HG02678 (cell line): ENCODE results near the gene OLFM1.

ENCODE experiments used
- ATAC-seq: cut with Tn5 transposase; IDR thresholded peaks from one replicate; pipeline ENCODE4 v1.9.1; 2021; ENCODE audit warnings: mild to moderate bottlenecking, moderate library complexity; ENCODE audit not compliant: unreplicated experiment

The OLFM1 gene

DNA sequence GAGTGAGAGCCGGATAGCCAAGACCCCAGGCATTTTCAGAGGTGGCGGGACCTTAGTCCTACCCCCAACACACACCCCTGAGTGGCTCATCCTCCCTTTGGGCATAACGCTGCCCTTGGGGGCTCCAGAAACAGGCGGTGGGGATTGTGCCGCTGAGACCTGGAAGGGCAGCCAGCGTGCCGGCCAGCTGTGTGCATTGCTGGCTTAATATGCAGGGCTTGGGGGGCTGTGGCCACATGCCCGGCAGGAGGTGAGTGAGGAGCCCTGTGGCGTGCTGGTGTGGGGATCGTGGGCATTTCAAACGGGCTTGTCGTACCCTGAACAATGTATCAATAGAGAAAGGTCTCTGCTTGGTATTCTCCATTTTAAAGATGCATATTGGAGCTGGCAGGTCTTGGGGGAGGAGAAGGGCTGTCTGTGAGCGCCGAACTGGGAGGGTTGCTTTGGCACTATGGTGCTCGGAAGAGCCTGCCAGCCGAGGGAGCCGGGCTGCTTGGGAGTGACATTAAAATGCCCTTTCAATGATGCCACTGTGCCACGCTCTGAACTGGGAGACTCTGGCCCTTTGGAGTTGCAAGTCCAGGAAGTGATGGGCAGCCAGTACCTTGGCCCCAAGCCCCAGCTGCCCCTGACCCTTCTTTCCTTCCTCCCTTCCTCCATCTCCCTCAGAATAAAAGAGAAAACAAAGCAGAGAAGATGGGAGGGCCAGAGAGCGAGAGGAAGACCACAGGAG, 11.2 kb upstream of the OLFM1 start:
- no peak for ATAC-seq

DNA sequence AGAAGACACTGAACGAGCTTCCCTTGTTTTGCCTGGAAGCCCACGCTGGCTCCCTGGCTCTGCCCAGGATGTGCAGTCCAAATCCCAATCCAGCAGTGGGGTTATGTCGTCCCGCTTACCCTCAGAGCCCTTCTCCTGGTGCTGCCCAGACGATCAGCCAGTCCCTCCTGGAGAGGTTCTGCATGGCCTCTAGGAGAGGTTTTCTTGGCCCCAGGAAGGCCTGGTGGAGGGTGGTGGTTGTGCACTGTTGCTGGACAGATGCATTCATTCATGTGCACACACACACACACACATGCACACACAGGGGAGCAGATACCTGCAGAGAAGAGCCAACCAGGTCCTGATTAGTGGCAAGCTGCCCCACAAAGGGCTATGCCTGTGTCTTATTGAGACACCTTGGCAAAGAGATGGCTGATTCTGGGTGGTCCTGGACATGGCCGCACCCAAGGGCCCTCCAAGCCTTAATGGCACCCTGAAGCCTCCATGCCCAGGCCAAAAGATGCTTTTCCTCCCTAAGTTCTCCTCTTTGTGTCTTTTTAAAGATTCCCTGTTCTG, 10.5 kb upstream of the OLFM1 start:
- ATAC-seq, result no peak

DNA sequence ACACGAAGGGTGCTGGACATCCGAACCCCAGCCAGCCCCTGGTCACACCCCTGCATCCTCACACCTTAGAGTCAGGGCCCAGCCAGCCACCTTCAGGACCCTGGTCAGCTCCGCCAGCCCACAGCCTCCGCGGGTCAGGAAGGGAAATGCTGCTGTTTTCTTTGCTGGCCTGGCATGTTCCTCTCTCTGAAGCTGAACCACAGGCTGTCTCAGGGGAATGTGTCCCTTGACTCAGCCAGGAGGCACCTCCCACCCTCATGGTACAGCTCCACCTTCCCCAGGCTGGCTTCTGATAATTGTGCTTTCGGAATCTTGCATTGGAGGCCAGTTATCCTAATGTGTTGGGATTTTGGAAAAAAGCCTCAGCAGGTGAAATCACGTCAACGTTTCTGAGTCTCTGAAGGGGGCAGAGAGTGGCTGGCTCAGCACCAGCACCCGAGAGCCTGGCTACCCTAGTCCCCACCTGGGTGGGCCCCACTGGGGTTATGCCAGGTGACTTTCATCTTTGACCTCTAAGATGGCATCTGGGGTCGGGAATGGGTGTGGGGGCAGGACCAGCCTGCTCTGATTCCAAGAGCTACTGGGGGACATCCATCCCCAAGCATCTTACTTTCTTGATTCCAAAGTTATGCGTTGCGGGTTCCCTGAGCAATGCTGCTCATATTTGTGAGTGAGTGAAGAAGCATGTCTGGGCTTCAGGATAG, 9.8 kb upstream of the OLFM1 start:
- ATAC-seq, result no peak

DNA sequence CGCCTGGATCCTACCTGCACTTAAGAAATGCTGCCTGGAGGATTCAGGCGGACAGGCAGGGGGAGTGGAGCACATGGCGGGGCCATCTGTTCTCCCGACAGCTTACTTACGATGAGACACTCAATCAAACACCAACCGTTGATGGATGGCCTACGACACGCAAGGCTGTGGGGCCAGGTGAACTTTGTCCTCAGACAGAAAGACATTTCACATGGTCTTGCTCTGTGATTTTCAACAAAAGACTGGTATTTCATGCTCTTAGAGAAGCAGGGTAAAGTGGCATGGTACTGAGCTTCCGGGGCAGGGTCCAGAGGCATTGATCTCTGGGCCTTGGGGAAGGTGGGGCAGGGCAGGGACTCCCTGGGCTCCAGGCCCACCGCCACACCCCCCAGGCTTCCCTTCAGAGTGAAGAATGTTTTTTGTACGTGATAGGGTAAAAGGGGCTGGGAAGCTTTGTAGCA, 9.1 kb upstream of the OLFM1 start:
- ATAC-seq, result no peak

DNA sequence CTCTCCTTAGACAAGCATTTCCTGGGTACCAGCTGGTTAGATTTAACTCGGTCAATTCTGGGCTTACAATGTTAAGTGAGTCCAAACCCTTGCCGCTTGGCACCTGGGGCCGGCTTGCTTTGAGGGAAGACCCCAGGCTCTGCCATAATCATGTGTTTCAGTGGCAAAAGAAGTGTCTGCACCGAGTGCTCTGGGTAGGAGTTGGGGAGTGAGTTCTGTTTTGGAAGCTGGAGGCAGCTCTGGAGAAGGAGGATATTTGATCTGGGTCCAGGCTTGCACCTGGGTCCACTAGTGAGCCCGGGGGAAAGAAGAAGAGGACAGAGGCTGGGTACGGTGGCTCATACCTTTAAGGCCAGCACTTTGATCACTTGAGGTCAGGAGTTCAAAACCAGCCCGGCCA, 8.4 kb upstream of the OLFM1 start:
- ATAC-seq, result no peak

DNA sequence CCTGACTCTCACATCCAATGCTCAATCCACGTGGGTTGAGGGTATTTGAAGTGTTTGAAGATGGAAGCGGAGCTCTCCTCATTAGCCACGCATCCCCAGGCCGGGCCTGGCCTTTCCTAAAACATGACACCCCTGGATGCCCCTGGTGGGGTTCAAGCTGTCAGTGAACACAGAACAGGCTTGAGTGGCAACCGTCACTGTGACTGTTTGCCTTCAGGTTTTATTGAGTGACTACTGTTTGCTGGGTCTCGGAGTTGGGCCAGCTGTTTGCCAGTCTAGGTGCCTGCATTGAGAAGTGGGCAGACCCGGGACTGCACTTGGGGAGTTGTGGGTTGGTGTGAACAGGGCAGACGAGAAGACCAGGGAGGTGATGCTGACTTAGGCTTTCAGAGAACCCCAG, 7.8 kb upstream of the OLFM1 start:
- ATAC-seq, result no peak

DNA sequence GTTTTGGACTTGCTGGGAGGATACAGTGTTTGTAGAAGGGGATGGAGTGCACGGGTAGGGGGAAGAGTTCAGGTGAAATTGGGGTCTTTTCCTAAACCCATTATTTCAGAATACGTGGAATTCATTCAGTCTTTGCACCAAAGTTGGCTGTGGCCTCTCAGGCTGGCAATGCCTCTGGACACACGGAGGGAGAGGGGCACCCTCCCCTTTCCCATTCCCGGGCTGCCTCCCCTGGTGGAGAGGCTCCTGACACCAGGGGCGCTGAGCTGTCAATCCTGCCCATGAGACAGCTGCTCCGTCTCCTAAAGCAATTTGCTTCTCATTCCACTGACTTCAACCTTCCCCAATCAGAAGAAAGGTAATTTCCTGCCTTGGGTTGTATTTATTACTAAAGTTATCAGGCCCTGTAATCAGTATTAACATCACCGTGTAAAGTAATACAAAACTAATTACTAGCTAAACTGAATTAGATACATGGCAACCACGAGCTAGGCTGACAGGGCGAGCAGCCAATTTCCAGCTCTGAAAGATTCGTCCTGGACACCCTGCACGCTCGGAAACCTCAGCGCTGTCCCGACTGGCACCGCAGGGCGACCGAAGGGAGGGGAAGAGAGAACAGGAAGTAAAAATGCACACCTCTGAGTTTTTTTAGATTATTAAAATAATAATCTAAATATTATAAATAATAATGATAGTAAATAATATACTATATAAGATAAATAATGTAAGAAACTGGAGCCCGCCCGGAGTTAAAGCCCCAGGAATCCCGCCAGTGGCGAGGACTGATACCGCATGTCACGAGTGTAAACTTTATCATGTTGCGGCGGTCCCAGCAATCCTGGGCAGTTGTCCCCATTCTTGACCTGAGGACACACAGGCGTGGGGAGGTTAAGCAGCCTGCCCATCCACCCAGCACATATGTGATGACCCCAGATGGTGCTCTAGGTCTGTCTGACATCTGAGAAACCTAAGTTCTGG, 6.9 kb upstream of the OLFM1 start:
- no peak for ATAC-seq

DNA sequence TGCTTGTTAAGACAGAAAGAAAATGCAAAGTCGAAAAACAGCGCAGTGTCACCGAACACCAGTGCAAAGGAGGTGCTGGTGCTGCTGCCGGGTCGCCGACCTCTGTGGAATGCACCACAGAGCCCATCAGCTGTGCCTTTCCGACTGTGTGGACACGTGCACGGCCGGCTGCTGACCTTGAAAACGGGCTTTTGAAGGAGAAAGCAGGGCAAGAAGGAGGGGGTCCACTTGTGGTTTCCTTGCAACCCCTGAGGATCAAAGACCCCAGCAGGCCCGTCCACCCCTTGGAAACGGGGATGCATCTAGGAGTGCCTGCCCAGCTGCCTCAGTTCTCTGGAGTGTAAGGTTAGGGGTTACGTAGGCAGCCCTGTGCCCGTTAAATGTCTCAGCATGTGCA, 6.2 kb upstream of the OLFM1 start:
- ATAC-seq, result no peak

DNA sequence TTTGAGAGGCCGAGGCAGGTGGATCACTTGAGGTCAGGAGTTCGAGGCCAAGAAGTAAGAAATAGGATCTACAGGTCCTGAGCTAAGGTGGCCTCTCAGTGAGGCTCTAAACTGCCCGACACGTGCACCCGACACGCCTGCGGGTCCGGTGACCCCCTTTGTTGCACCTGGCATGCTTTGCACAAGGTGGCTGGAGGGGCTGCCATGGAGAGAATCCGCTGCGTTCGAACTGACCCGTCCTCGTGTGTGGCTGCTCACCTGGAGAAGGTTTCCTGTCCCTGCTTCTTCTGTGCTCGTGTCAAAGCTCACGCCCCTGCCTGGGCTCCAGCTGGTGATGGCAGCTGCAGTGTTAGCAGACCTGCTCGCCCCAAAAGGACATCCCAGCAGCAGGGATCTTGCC, 5.7 kb upstream of the OLFM1 start:
- ATAC-seq, result no peak

DNA sequence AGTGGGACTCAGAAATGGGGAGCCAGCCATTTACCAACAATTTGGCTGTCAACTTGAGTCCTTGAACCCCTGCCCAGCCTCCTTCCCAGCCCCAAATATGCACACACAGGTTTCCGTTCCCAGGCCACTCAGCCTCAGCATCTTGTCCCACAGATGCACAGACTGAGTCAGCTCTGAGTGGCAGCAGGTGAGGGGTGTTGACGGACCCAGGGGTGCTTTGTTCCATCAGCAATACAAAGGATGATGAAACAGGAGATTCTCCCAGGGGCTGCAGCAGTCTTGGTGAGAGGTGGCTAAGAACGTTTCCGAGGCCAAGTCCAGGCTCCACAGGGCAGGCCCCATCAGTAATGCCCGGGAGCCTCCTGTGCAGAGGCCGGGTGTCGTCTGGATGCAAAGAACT, 4.9 kb upstream of the OLFM1 start:
- ATAC-seq, result no peak

DNA sequence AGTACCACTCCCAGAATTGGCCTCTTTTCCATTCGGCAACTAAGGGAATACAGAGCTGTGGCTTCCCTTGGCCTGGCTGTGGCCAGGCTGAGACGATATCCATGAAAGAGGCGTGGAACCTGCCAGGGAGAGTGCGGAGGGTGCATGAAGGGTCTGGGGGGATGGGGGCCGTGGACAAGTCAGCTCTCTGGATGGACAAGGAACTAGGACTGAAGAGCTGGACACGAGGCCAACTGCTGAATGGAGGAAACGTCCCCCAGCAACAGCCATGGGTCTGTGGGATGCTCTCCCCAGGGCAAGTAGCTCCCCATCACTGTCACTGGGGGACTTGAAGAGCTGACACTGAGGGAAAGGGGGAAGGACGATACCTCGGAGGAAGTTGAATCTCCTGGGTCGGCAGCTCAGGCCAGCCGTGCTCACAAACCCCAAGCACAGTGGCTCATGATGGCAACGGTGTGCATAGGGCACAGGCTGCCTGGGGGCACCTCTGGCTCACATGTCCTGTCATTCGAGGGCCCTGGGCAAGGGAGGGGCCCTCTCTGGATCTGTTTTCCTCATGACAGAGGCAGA, 4.1 kb upstream of the OLFM1 start:
- no peak for ATAC-seq

DNA sequence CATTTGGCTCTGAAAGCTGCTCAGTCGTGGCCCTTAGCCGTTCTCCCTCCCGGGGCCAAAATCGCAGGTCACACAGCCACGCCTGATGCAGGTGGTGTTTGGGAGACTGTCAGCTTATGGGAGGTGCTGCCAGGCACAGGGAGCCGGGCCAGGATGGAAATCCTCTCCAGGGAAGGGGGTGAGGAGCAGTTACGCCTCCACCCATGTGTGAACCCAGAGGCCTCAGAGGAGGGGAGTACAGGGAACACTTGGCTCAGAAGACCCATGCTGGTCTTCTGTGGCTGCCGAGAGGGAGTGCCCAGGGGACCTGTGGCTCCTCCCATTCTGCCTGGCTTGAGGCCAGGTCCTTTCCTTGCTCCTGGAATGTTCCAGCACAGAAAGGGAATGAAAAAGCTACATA, 3.6 kb upstream of the OLFM1 start:
- ATAC-seq, result no peak

DNA sequence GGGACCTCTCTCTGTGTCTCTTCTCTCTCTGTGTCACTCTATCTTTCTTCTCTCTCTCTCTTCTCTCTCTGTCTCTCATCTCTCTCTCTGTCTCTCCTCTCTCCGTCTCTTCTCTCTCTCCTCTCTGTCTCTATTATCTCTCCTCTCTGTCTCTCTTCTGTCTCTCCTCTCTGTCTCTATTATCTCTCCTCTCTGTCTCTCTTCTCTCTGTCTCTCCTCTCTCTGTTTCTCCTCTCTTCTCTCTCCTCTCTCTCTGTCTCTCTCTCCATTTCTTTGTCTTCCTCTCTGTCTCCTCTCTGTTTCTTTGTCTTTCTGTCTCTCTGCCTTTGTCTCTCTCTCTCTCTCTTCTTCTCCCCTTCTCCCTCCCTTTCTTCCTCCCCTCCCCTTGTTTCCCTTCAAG, 3.2 kb upstream of the OLFM1 start:
- no peak for ATAC-seq

DNA sequence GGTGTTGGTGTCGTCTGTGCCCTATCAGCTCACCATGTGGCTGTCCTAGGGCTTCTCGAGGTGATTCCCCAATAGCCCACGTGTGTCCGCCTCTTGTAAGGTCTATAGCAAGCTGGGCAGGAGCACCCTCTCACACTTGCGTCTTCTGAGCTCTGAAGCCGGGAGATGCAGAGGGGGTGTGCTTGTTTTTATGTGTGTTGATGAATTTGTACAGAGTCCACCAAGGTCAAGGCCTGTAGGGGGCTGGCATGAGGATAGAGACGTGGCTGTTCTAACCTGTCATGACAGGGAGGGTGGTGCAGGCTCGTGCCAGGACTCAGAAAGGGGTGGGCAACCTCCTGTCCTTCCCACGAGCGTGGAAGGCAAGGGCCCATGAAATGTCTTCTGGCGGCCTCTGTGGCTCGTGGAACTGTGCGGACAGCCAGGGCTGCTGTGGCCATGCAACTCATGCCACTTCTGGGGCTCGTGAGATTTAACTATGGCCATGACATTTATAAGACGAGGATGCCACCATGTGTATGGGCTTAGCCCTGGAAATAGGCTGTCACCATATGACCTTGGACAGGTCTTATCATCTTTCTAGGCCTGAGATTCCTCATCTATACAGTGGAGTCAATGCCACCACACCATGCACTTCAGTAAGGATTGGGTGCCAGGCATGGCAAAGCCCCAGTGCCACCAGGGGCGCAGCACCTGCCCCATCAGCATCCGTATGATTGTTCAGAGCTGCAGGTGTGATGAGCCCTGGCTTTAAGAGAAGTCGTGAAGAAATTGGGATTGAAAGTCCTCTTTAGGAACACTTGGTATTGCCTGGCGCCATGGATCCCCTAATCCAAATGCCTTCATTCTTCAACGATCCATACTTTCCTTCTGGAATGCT, 2.3 kb upstream of the OLFM1 start:
- no peak for ATAC-seq

DNA sequence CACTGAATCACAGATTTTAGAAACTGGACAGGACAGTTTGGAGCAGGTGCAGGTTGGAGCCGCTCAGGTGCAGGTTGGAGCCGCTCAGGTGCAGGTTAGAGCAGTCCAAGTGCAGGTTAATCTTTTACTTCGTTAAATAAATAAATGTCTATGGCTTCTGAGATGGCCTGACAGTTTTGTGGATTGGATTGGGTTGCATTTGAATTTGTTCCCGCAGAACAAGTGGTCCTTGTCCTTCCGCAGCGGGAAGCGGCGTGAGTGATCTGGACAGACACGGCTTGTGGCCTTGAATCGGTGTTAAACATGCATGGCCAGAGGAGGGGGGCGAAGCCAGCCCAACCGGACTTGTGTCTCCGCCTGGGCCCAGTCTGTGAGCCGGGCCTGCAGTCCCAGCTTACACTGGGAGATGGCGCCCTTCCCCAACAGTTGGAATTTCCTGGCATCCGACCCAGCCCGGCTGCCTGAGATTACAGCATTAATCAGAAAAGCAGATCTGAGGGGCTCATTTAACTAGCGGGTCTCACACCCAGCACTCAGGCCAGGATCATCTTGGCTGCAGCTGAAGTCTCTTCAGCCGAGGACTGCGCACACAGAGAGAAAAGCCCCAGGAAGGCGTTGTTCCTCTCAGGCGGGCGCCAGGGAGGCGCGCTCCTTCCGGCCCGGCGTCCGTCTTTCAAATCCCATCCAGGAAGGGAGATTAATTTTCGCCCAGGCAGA, 1.5 kb upstream of the OLFM1 start:
- ATAC-seq, result no peak

DNA sequence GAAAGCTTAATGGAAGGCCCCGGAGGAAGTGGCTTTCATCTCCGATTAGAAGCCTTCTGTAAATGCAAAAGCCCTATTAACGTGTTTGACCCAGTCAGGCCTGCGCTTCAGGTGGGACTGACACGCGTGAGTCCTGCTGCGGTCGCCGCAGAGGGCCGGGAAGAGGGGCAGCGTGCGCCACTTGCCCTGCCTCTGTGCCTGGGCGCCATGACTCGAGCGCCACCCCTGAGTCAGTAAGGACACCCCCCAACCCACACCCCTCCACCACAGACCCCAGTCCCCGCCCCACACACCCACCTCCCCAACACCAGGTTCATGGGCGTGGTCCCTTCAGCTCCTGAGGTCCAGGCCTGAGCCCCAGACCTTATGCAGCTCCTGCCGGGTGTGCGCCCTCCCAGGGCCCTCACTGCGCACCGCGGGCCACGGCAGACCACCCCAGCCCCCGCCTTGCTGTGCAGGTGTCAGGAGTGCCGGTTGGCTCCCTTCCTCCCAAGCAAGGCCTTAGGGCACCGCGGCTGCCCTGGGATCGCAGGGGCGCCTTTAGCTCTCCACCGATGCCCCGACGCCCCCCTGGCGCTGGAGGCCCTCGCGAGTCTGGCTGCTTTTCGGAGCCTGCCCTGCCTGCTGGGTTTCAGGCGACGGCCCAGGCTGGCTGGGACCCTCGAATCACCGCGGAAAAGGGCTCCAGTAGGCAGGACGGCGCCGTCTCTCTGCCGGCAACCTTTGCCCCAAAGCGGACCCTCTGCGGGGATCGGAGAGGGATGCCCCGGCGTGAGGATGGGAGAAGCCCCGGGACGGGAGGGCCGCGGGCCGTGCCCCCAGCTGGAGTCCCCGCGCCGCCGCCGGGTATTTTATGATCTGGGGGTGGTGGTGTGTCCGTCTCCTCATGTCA, 625 bp upstream of the OLFM1 start:
- ATAC-seq, result no peak

DNA sequence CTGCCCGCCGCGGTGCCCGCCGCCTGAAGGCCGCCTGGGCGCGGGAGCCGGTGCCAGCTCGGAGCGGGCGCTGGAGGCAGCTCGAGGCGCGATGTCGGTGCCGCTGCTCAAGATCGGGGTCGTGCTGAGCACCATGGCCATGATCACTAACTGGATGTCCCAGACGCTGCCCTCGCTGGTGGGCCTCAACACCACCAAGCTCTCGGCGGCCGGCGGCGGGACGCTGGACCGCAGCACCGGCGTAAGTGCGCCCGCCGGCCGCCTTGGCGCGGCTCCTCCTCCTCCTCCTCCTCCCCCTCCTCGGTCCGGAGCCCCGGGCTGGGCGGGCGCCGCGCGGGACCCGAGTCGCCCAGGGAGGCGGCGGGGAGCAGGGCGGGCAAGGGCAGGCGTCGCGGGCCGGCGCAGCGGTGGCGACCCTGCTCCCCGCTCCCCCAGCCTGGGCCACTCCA, 455 bp downstream of the OLFM1 start:
- ATAC-seq, result no peak

DNA sequence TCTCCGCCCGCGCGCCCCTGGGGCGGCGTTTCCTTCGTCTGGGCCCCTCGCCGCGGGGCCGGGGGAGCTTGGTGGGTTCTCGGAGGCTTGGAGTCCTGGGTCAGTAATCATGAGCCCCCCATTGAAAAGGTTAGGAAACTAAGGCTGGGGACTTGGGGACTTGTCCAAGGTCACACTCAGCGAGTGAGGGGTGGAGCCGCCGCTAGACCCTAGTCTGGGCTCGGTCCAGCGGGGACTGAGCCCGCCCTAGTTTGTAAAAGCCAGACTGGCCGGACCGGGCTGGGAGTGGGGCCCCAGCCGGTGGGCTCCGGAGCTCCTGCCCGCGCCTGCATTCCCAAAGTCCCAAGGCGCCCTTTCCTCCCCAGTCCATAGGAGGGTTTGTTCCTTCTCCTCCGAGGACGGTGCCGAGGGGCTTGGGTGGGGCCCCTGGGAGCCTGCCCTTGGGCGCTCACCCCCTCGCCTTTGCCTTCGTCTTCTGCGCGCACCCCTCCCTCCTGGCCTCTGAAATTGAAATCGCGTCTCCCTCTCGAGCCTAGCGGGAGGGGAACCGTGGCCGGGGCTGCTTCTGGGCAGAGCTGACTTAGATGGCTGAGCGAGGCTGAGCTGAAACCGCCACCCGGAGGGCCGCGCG, 995 bp downstream of the OLFM1 start:
- ATAC-seq, result no peak
